ENCODE measurements around the gene ATRAID. TPM values are rescaled to one million over a fixed set of nuclear protein-coding genes. Genes with fewer than 3 reads are reported as not detected.

ATRAID gene
- total and polyA plus RNA-seq, 2 donors (not counting 3 experiments of a cell fraction or from before 2014, with no cell fraction given) = 84.3 to 283 TPM

DNA sequence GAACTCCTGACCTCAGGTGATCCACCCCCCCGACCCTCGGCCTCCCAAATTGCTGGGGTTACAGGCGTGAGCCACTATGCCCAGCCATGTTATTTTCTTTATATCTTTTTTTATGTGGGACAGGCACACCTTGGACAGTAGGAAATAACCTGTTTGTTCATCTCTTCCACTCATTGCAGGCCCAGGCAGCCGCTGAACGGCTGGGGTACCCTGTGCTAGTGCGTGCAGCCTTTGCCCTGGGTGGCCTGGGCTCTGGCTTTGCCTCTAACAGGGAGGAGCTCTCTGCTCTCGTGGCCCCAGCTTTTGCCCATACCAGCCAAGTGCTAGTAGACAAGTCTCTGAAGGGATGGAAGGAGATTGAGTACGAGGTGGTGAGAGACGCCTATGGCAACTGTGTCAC lies 13.7 kb downstream of the ATRAID start:
- Histone ChIP-seq H3K79me2 (ENCODE audit: control insufficient read depth, insufficient read depth, low read length) (no peaks in the 10 kb centered on the region), H4K20me1 (replicated peaks; ENCODE audit: control insufficient read depth, extremely low read depth, insufficient read depth, low read length) (no peaks in the 10 kb centered on the region), H3K27me3 (ENCODE audit: control insufficient read depth in 2 of 2, insufficient read depth in 2 of 2, low read length in 2 of 2) (no peaks in the 10 kb centered on the region), H3K27ac (ENCODE audit: insufficient read depth, low read depth, low read length) (no peak overlapping the region), H3K9me1 (replicated peaks; ENCODE audit: control insufficient read depth, extremely low read depth, insufficient read depth, low read length) (no peaks in the 10 kb centered on the region), H3K9me3 (replicated peaks; ENCODE audit: control insufficient read depth, insufficient read depth, low read length) (no peaks in the 10 kb centered on the region), H3K36me3 (ENCODE audit: control insufficient read depth in 2 of 2, extremely low read depth in 1 of 2, insufficient read depth in 2 of 2, low read length in 2 of 2) (peaks cover 33 to 39% of the 10 kb centered on the region in 2 experiments), H3K4me2 (ENCODE audit: insufficient read depth, low read length) (no peak overlapping the region), H3K4me1 (ENCODE audit: control insufficient read depth, extremely low read depth, insufficient read depth, low read length) (no peaks in the 10 kb centered on the region), H3K9ac (replicated peaks; ENCODE audit: extremely low read depth, insufficient read depth, low read length) (no peak overlapping the region), H2AFZ (ENCODE audit: low read depth, low read length) (no peak overlapping the region), H3K4me3 (replicated peaks in 1 of 3; ENCODE audit: insufficient read depth in 1 of 3, low read depth in 1 of 3, low read length in 3 of 3) (no peak overlapping the region)
- TF ChIP-seq EZH2 (IDR thresholded peaks at IDR 0.05; ENCODE audit: borderline replicate concordance, low read depth, low read length, severe bottlenecking) (no peak), MAX (IDR thresholded peaks at IDR 0.05; ENCODE audit: insufficient read depth, insufficient read length) (no peak), POLR2AphosphoS5 (IDR thresholded peaks at IDR 0.05; ENCODE audit: insufficient read depth, low read depth, low read length) (no peak)
- intact Hi-C loops (cut with micrococcal nuclease) (no loop called here), dilution Hi-C loops (cut with MboI; ENCODE audit: extremely low pct_ligation_motif_present, low sequenced_read_pairs) (no loop called here)
- ChIA-PET POLR2A (no interaction called here), CTCF (interaction anchor here (1.9 kb wide), 1 partner anchor 54 kb away, joined by 7 read pairs; no protein-coding TSS in a partner anchor)
- no TSS peak for BruUV-seq (replicated peaks)
- FAIRE-seq = no peak
- DNase-seq (ENCODE audit: low read depth, low spot score) = no peak

DNA sequence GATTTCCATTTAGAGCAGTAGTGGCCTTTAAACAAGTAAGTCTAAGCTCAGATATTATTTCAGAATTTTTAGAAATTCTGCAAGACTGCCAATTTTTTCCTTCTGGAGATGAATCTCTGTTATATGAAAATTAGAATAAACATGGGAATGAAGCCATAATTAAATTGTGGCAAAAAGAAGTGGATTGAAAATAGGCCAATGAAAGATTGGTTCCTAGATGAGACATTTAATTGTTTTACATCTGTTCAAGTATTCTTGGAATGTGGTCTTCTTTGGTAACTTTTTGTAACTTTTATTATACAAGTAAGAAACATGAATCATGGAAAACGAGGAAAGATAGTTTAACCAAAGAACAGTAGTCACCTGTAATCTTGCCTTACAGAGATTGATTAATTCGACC lies 15.7 kb downstream of the ATRAID start:
- dilution Hi-C loops (cut with MboI; ENCODE audit: extremely low pct_ligation_motif_present, low sequenced_read_pairs) = no loop called here
- no TSS peak for BruUV-seq (replicated peaks)

More for the DNA sequence above, 15.7 kb downstream of the ATRAID start:
- DNase-seq (ENCODE audit: low read depth, low spot score) (no peak), FAIRE-seq (no peak)
- H3K4me1 ChIP-seq (ENCODE audit: control insufficient read depth, extremely low read depth, insufficient read depth, low read length) = no peaks in the 10 kb centered on the region
- CTCF ChIA-PET = interaction anchor here (1.4 to 1.9 kb wide), 2 partner anchors 8 to 52 kb away, joined by 4 to 7 read pairs; no protein-coding TSS in a partner anchor
- intact Hi-C loops (cut with micrococcal nuclease) = no loop called here
- no peak overlapping the region for H3K27ac ChIP-seq (ENCODE audit: insufficient read depth, low read depth, low read length)
- no peak overlapping the region for H3K4me3 ChIP-seq (replicated peaks in 1 of 3; ENCODE audit: insufficient read depth in 1 of 3, low read depth in 1 of 3, low read length in 3 of 3)
- H3K79me2 ChIP-seq (ENCODE audit: control insufficient read depth, insufficient read depth, low read length) = no peaks in the 10 kb centered on the region
- POLR2A ChIA-PET = no interaction called here
- H2AFZ ChIP-seq (ENCODE audit: low read depth, low read length) = no peak overlapping the region
- H3K9me3 ChIP-seq (replicated peaks; ENCODE audit: control insufficient read depth, insufficient read depth, low read length) = no peaks in the 10 kb centered on the region
- H4K20me1 ChIP-seq (replicated peaks; ENCODE audit: control insufficient read depth, extremely low read depth, insufficient read depth, low read length) = no peaks in the 10 kb centered on the region
- H3K27me3 ChIP-seq (ENCODE audit: control insufficient read depth in 2 of 2, insufficient read depth in 2 of 2, low read length in 2 of 2) = no peaks in the 10 kb centered on the region
- no peak overlapping the region for H3K9ac ChIP-seq (replicated peaks; ENCODE audit: extremely low read depth, insufficient read depth, low read length)
- H3K9me1 ChIP-seq (replicated peaks; ENCODE audit: control insufficient read depth, extremely low read depth, insufficient read depth, low read length) = no peaks in the 10 kb centered on the region
- H3K4me2 ChIP-seq (ENCODE audit: insufficient read depth, low read length) = no peak overlapping the region
- H3K36me3 ChIP-seq (ENCODE audit: control insufficient read depth in 2 of 2, extremely low read depth in 1 of 2, insufficient read depth in 2 of 2, low read length in 2 of 2) = peaks cover 34 to 46% of the 10 kb centered on the region in 2 experiments
- no peak for TF ChIP-seq POLR2AphosphoS5 (IDR thresholded peaks at IDR 0.05; ENCODE audit: insufficient read depth, low read depth, low read length)
- TF ChIP-seq MYC (IDR thresholded peaks at IDR 0.05; ENCODE audit: low read depth, low read length) = no peak
- TF ChIP-seq JUN (IDR thresholded peaks at IDR 0.05; ENCODE audit: borderline replicate concordance, insufficient read depth, insufficient read length, low read depth) = no peak
- TF ChIP-seq POLR2A (IDR thresholded peaks at IDR 0.05; ENCODE audit: low read depth, low read length) = no peak
- no peak for TF ChIP-seq FOS (IDR thresholded peaks at IDR 0.05; ENCODE audit: borderline replicate concordance, insufficient read depth, low read length)
- TF ChIP-seq MAX (IDR thresholded peaks at IDR 0.05; ENCODE audit: insufficient read depth, insufficient read length) = no peak
- no peak for TF ChIP-seq CTCF (IDR thresholded peaks at IDR 0.05; ENCODE audit: extremely low read depth in 1 of 2, insufficient read depth in 1 of 2, low read depth in 1 of 2, low read length in 2 of 2)
- no peak for TF ChIP-seq EZH2 (IDR thresholded peaks at IDR 0.05; ENCODE audit: borderline replicate concordance, low read depth, low read length, severe bottlenecking)
- no peak for TF ChIP-seq GATA2 (IDR thresholded peaks at IDR 0.05; ENCODE audit: insufficient read depth, insufficient read length, low read depth, low read length)

All from endothelial cell of umbilical vein (primary cell).